PC-9 (cell line): ENCODE results near the gene CTBP2. TPM values are rescaled to one million over a fixed set of nuclear protein-coding genes. Genes with fewer than 3 reads are reported as not detected.
A peak's percentile ranks its signal among the peaks of the same experiment; 100 is the strongest.

ENCODE experiments used
- BruUV-seq: library from RNA; stranded (reverse); fragments of 400-500 nt; replicated peaks from 2 replicates; lab custom pipeline; 2021; lab: Mats Ljungman, UMichigan
- CTCF ChIA-PET: fragments of 300-600 bp; sonication (Branson Sonifier 250); formaldehyde crosslinking; loops from one replicate; lab custom pipeline; 2022; ENCODE audit warnings: antibody characterized with exemption; lab: Charles Lee
- POLR2A ChIA-PET: fragments of 300-600 bp; sonication (Branson Sonifier 250); formaldehyde crosslinking; loops from one replicate; lab custom pipeline; 2022; ENCODE audit warnings: antibody characterized with exemption; ENCODE audit not compliant: unreplicated experiment; lab: Charles Lee
- DNase-seq, 2 experiments: peaks; one replicate each; pipeline versions ENCODE4 v3.0.0 to v3.0.0-alpha.2; 2015 to 2022; ENCODE audit warnings: mixed read lengths in 1 of 2
- H2AFZ ChIP-seq: fragments of 200-600 bp; sonication (generic); 2 replicates; pipeline ENCODE4 v1.8.1; 2017; ENCODE audit warnings: antibody characterized with exemption
- H3F3A ChIP-seq: fragments of 200-600 bp; sonication (generic); 2 replicates; pipeline ENCODE4 v1.8.1; 2017; ENCODE audit warnings: antibody characterized with exemption, mild to moderate bottlenecking, low read depth; ENCODE audit not compliant: insufficient read depth
- H3K27ac ChIP-seq: fragments of 200-600 bp; sonication (generic); 2 replicates; pipeline ENCODE4 v1.6.1; 2016; ENCODE audit warnings: mixed run types
- H3K27me3 ChIP-seq: fragments of 200-600 bp; sonication (generic); 2 replicates; pipeline ENCODE4 v1.6.1; 2016; ENCODE audit warnings: low read depth, mixed run types; ENCODE audit not compliant: insufficient read depth
- H3K36me3 ChIP-seq: fragments of 200-600 bp; sonication (generic); 2 replicates; pipeline ENCODE4 v1.6.1; 2016; ENCODE audit warnings: low read depth, mixed run types
- H3K4me1 ChIP-seq: fragments of 200-600 bp; sonication (generic); replicated peaks from 2 replicates; pipeline ENCODE4 v1.6.1; 2016; ENCODE audit warnings: mixed run types; ENCODE audit not compliant: insufficient read depth
- H3K4me2 ChIP-seq: fragments of 200-600 bp; sonication (generic); 2 replicates; pipeline ENCODE4 v1.6.1; 2017; ENCODE audit warnings: mixed run types
- H3K4me3 ChIP-seq: fragments of 200-600 bp; sonication (generic); 2 replicates; pipeline ENCODE4 v1.6.1; 2016; ENCODE audit warnings: mixed run types
- H3K79me2 ChIP-seq: fragments of 200-600 bp; sonication (generic); 2 replicates; pipeline ENCODE4 v1.6.1; 2017; ENCODE audit warnings: low read depth, mixed run types
- H3K9me2 ChIP-seq: fragments of 200-600 bp; sonication (generic); 2 replicates; pipeline ENCODE4 v1.8.1; 2017; ENCODE audit warnings: mild to moderate bottlenecking; ENCODE audit not compliant: insufficient read depth
- H3K9me3 ChIP-seq: fragments of 200-600 bp; sonication (generic); 2 replicates; pipeline ENCODE4 v1.8.1; 2016; ENCODE audit warnings: low read depth; ENCODE audit not compliant: insufficient read depth
- H4K20me1 ChIP-seq: fragments of 200-600 bp; sonication (generic); 2 replicates; pipeline ENCODE4 v1.8.1; 2017; ENCODE audit not compliant: insufficient read depth
- EZH2 ChIP-seq: fragments of 200-600 bp; sonication (generic); IDR thresholded peaks from 2 replicates; pipeline ENCODE4 v1.8.0; 2017; ENCODE audit warnings: antibody characterized with exemption, low read depth
- intact Hi-C: fragments of 100-400 bp; cut with micrococcal nuclease; formaldehyde crosslinking; loops from one replicate; pipeline ENCODE4 v1.10.0; 2022; ENCODE audit not compliant: unreplicated experiment
- total RNA-seq: library from RNA; stranded (reverse); gene quantifications from 2 replicates; pipeline ENCODE4 v1.2.3, GENCODE V29; 2021
- TF ChIP-seq, protein P1 (sequence below): fragments of 200-600 bp; sonication (generic); conservative IDR thresholded peaks from 2 replicates; pipeline ENCODE4 v1.6.1; 2017; ENCODE audit warnings: mixed run types, antibody characterized with exemption, mild to moderate bottlenecking, moderate library complexity

Gene CTBP2
- total RNA-seq, 1 experiment from 2014 or later: 60.5 TPM

DNA sequence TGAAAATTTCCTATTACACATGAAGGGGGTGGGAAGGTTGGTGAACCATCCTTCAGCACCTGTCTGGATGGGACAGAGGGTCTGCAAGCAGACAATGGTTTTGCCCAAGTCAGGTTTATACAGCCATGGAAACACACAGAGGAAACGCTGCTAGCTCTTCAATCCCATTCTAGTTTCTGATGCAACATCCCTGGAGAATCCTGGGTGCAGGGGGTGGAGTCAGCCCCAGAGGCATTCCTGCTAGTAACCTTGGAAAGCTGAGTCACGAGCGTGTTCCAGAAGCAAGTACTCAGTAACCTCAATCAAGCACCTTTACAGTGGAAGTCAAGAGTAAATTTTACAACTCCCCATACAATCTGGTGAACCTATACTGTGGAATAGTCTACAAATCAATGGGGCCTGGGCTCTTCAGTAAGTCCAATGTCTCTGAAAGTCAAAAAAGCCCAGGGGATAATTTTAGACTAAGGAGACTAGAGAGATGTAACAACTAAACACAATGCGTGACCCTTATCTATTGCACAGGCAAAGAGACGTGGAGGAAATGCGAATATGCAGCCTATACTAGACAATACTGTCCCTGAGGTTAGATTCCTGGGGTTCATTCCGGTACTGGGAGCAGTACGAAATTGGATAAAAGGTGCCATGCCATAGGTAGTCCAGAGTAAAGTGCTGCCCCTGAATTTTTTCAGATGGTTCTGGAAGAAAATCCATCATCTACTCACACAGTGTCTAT, 123.1 kb downstream of the CTBP2 start:
- Histone ChIP-seq H3K4me2 (peak overlapping the region; percentile 46), H3K9me3 (no peaks in the 10 kb centered on the region), H3F3A (peaks cover 5% of the 10 kb centered on the region; the same call in 1 of the 2 replicates), H3K79me2 (peaks cover 77% of the 10 kb centered on the region), H3K27ac (peak overlapping the region; percentile 85), H2AFZ (no peak overlapping the region), H3K27me3 (no peaks in the 10 kb centered on the region), H3K4me1 (peaks cover 28% of the 10 kb centered on the region), H3K36me3 (0 out of 2 replicates have a peak, but pooled peaks cover 4% of the 10 kb centered on the region), H4K20me1 (no peaks in the 10 kb centered on the region), H3K4me3 (no peak overlapping the region), H3K9me2 (no peaks in the 10 kb centered on the region)
- POLR2A ChIA-PET: no interaction called here
- CTCF ChIA-PET: interaction anchor here (0.6 kb wide), 1 partner anchor 197 kb away, joined by 7 read pairs; no protein-coding TSS in a partner anchor
- DNase-seq: peak; percentile 69 to 71
- intact Hi-C loops: loop anchor here (5.0 kb wide), 1 partner anchor 680 kb away; the partner anchor contains the start of gene EDRF1
- no TSS peak for BruUV-seq
- TF ChIP-seq, protein P1, sequence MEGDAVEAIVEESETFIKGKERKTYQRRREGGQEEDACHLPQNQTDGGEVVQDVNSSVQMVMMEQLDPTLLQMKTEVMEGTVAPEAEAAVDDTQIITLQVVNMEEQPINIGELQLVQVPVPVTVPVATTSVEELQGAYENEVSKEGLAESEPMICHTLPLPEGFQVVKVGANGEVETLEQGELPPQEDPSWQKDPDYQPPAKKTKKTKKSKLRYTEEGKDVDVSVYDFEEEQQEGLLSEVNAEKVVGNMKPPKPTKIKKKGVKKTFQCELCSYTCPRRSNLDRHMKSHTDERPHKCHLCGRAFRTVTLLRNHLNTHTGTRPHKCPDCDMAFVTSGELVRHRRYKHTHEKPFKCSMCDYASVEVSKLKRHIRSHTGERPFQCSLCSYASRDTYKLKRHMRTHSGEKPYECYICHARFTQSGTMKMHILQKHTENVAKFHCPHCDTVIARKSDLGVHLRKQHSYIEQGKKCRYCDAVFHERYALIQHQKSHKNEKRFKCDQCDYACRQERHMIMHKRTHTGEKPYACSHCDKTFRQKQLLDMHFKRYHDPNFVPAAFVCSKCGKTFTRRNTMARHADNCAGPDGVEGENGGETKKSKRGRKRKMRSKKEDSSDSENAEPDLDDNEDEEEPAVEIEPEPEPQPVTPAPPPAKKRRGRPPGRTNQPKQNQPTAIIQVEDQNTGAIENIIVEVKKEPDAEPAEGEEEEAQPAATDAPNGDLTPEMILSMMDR: no peak
- no peak for TF ChIP-seq EZH2

DNA sequence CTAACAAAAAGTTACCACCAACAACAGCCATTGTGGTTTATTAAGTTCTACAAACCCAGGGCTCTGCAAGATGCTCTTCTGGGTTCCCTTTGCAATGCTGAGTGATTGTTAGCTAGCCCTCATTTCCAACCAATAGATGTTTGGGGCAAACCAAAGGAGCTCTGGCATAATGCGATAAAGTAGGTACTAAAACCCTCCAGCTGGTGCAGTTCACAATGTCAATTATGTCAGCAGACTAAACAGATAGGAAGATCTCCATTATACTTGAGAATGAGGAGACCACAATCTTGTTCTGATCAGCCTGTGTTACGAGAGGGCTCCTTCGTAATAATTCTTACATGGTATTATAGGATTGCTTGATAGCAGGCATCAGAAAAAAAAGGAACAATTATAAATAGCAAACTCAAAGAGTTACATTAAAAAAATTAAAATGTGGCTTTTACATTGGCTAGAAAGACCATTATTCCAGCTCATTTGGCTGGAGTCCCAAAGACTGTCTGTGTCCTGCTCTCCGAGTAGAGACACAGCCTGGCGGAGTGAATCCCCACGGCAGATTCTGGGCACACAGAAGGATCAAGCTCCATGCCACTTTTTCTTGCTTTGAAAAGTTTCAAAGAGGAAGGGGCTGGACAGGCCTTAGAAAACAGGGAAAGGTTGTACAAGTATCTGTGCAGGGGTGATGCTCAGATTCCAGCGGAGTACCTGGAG, 124.6 kb downstream of the CTBP2 start:
- peak overlapping the region; percentile 85 for H3K27ac ChIP-seq
- TF ChIP-seq, protein P1: no peak
- TF ChIP-seq EZH2: no peak
- CTCF ChIA-PET: interaction anchor here (0.6 kb wide), 1 partner anchor 649 kb away, joined by 5 read pairs; no protein-coding TSS in a partner anchor
- H3K27me3 ChIP-seq: no peaks in the 10 kb centered on the region
- POLR2A ChIA-PET: interaction anchor here (0.6 kb wide), 1 partner anchor 10 kb away, joined by 11 read pairs; no protein-coding TSS in a partner anchor
- no peak overlapping the region for H2AFZ ChIP-seq
- H3K4me2 ChIP-seq: no peak overlapping the region
- peaks cover 28% of the 10 kb centered on the region for H3K4me1 ChIP-seq
- peaks cover 5% of the 10 kb centered on the region; the same call in 1 of the 2 replicates for H3F3A ChIP-seq
- H3K9me2 ChIP-seq: no peaks in the 10 kb centered on the region
- peaks cover 75% of the 10 kb centered on the region for H3K79me2 ChIP-seq
- no peaks in the 10 kb centered on the region for H4K20me1 ChIP-seq
- no peaks in the 10 kb centered on the region for H3K9me3 ChIP-seq
- no peak overlapping the region for H3K4me3 ChIP-seq
- 0 out of 2 replicates have a peak, but pooled peaks cover 4% of the 10 kb centered on the region for H3K36me3 ChIP-seq
- intact Hi-C loops: loop anchor here (1.0 to 5.0 kb wide), 2 partner anchors 29 to 682 kb away; partner anchors contain the start of gene EDRF1
- BruUV-seq: no TSS peak
- DNase-seq: no peak

DNA sequence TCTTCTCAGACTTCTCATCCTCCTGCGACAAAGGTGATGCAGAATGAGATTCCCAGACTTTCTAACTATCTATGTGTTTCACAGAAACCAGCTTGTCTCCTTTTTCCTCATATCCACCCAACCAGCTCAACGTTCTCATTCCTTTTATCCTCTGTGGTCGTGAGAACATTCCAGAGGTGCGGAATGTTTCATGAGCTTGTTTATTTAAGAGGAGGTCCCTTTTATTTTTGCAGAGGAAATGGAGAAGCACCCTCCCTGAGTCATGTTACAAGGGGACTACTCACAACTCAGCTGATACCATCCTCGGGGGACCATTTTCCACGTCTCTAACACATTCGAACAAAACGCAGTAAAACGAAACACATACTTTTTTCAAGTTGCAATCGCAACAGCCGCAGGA, 125.2 kb downstream of the CTBP2 start:
- Histone ChIP-seq H3K4me1 (peaks cover 28% of the 10 kb centered on the region), H3K27me3 (no peaks in the 10 kb centered on the region), H3K27ac (peak overlapping the region; percentile 85), H3K9me3 (no peaks in the 10 kb centered on the region), H3K4me2 (no peak overlapping the region), H2AFZ (no peak overlapping the region), H3K36me3 (0 out of 2 replicates have a peak, but pooled peaks cover 4% of the 10 kb centered on the region), H4K20me1 (no peaks in the 10 kb centered on the region), H3F3A (peaks cover 5% of the 10 kb centered on the region; the same call in 1 of the 2 replicates), H3K79me2 (peaks cover 76% of the 10 kb centered on the region), H3K9me2 (no peaks in the 10 kb centered on the region), H3K4me3 (no peak overlapping the region)
- no TSS peak for BruUV-seq
- ChIA-PET CTCF (no interaction called here), POLR2A (no interaction called here)
- peak in 1 of 2 experiments; percentile 27 for DNase-seq
- no peak for TF ChIP-seq EZH2
- TF ChIP-seq, protein P1: no peak
- intact Hi-C loops: loop anchor here (1.0 to 5.0 kb wide), 2 partner anchors 29 to 682 kb away; partner anchors contain the start of gene EDRF1
